Thoracic aorta (tissue), 2 donors: ENCODE measurements around the gene TGIF2. TPM values are rescaled to one million over a fixed set of nuclear protein-coding genes. Genes with fewer than 3 reads are reported as not detected.

Experiments
- ATAC-seq: fragments of 150-250 bp; one replicate; pipeline ENCODE4 v1.8.0; 2017; ENCODE audit warnings: low read depth; ENCODE audit not compliant: insufficient number of reproducible peaks, low FRiP score
- DNase-seq: peaks from one replicate; pipeline ENCODE4 v3.0.0-alpha.2; 2020; ENCODE audit warnings: low spot score
- H3K27ac ChIP-seq, 2 donors: fragments of 200-600 bp; sonication (generic); 1 replicate in 1 of 2; 2 replicates in 1 of 2; pipeline ENCODE4 v1.5.1; 2016; ENCODE audit warnings: mild to moderate bottlenecking in 2 of 2, moderate library complexity in 2 of 2
- H3K27me3 ChIP-seq: fragments of 200-600 bp; sonication (generic); replicated peaks from 2 replicates; pipeline ENCODE4 v1.6.0; 2016; ENCODE audit warnings: mild to moderate bottlenecking; ENCODE audit not compliant: insufficient read depth
- H3K36me3 ChIP-seq: fragments of 200-600 bp; sonication (generic); one replicate; pipeline ENCODE4 v1.5.1; 2016
- H3K4me1 ChIP-seq, 2 donors: fragments of 200-600 bp; sonication (generic); 1 replicate in 1 of 2; 2 replicates in 1 of 2; pipeline versions ENCODE4 v1.5.1 to v1.6.0; 2016; ENCODE audit warnings: low read depth in 2 of 2, mild to moderate bottlenecking in 1 of 2; ENCODE audit not compliant: control insufficient read depth in 1 of 2
- H3K4me3 ChIP-seq: fragments of 200-600 bp; sonication (generic); 2 replicates; pipeline ENCODE4 v1.5.1; 2016; ENCODE audit warnings: mild to moderate bottlenecking
- H3K9me3 ChIP-seq: fragments of 200-600 bp; sonication (generic); 2 replicates; pipeline ENCODE4 v1.5.1; 2016
- CTCF ChIP-seq: fragments of 200-600 bp; sonication (generic); IDR thresholded peaks from one replicate; pipeline ENCODE4 v1.5.1; 2019; ENCODE audit warnings: antibody characterized with exemption
- total RNA-seq, 2 donors: library from RNA; depleted of rRNA; stranded (reverse); fragments of >200 nt; gene quantifications; one replicate each; pipeline versions ENCODE4 v1.1.0 to v1.2.3, GENCODE V29; 2016

Gene TGIF2
- total RNA-seq, 2 donors from 2014 or later = 13.4 to 14.2 TPM

- no peak for DNase-seq
- peak overlapping the region; percentile 94 for H3K4me3 ChIP-seq
Observed at GRCh38 chr20:36574366-36575135, 1.2 kb downstream of the TGIF2 start.

GRCh38 chr20:36576081-36576445 is 2.7 kb downstream of the TGIF2 start:
- Histone ChIP-seq H3K27ac (peak overlapping the region; percentile 24 to 37), H3K27me3 (no peaks in the 10 kb centered on the region), H3K36me3 (peaks cover 9% of the 10 kb centered on the region), H3K9me3 (no peaks in the 10 kb centered on the region), H3K4me3 (no peak overlapping the region), H3K4me1 (peaks cover 4 to 22% of the 10 kb centered on the region in 2 donors)
- ATAC-seq (no peak), DNase-seq (no peak)
- TF ChIP-seq CTCF = no peak

More at GRCh38 chr20:36574366-36575135, 1.2 kb downstream of the TGIF2 start:
- Histone ChIP-seq H3K36me3 (peaks cover 7% of the 10 kb centered on the region), H3K27me3 (no peaks in the 10 kb centered on the region), H3K9me3 (no peaks in the 10 kb centered on the region), H3K27ac (peak overlapping the region; percentile 24 to 37), H3K4me1 (peaks cover 4 to 22% of the 10 kb centered on the region in 2 donors)
- no peak for ATAC-seq
- no peak for TF ChIP-seq CTCF

GRCh38 chr20:36578356-36579041 is 5.1 kb downstream of the TGIF2 start:
- no peak for ATAC-seq
- no peak for TF ChIP-seq CTCF
- no peaks in the 10 kb centered on the region for H3K27me3 ChIP-seq
- no peak overlapping the region for H3K27ac ChIP-seq
- H3K4me1 ChIP-seq = peaks cover 4 to 15% of the 10 kb centered on the region in 2 donors
- no peak overlapping the region for H3K4me3 ChIP-seq
- no peaks in the 10 kb centered on the region for H3K9me3 ChIP-seq
- H3K36me3 ChIP-seq = peaks cover 16% of the 10 kb centered on the region
- no peak for DNase-seq

- no peak for ATAC-seq
Observed at GRCh38 chr20:36579996-36580545, 6.7 kb downstream of the TGIF2 start.

More at GRCh38 chr20:36579996-36580545, 6.7 kb downstream of the TGIF2 start:
- H3K27ac ChIP-seq = no peak overlapping the region
- no peak overlapping the region for H3K4me3 ChIP-seq
- no peak for TF ChIP-seq CTCF
- no peaks in the 10 kb centered on the region for H3K9me3 ChIP-seq
- no peak for DNase-seq
- H3K4me1 ChIP-seq = peaks cover 4 to 13% of the 10 kb centered on the region in 2 donors
- no peaks in the 10 kb centered on the region for H3K27me3 ChIP-seq
- H3K36me3 ChIP-seq = peaks cover 16% of the 10 kb centered on the region
